Measurements from ENCODE around the gene FKBP11. TPM values are rescaled to one million over a fixed set of nuclear protein-coding genes. Genes with fewer than 3 reads are reported as not detected.
A peak's percentile ranks its signal among the peaks of the same experiment; 100 is the strongest.

Gene FKBP11
- total RNA-seq, 4 donors from 2014 or later: 6.1 to 13.6 (median 10.7) TPM

GRCh38 chr12:48958049-48958388 lies 32.7 kb upstream of the FKBP11 start:
- peaks cover 0 to 30% (median 15%) of the 10 kb centered on the region in 4 donors for H3K4me1 ChIP-seq
- H3K4me3 ChIP-seq: peak overlapping the region in 2 of 4 donors; percentile 82 to 93
- peak overlapping the region in 2 of 4 donors; percentile 86 to 88 for H3K27ac ChIP-seq
- H3K36me3 ChIP-seq: no peaks in the 10 kb centered on the region
- 28% methylated on average over 3 of the region's 3 CpGs for WGBS, 2 donors
- TF ChIP-seq EP300 (IDR thresholded peaks at IDR 0.05) (no peak), CTCF (IDR thresholded peaks at IDR 0.05) (no peak), POLR2A (IDR thresholded peaks at IDR 0.05) (no peak)
- DNase-seq (ENCODE audit: low spot score in 2 of 2): no peak
- no peaks in the 10 kb centered on the region for H3K9me3 ChIP-seq
- H3K27me3 ChIP-seq: no peaks in the 10 kb centered on the region

- TF ChIP-seq CTCF (IDR thresholded peaks at IDR 0.05) (peak in 1 of 5 experiments; percentile 19), POLR2A (IDR thresholded peaks at IDR 0.05) (peak in 1 of 2 donors; percentile 30), EP300 (IDR thresholded peaks at IDR 0.05) (peak in 1 of 2 donors; percentile 77)
- Histone ChIP-seq H3K36me3 (peaks cover 0 to 4% (median 0%) of the 10 kb centered on the region in 3 donors), H3K27me3 (no peaks in the 10 kb centered on the region), H3K4me3 (peak within 1 kb of the TSS; percentile 82 to 93 (median 90)), H3K4me1 (peaks cover 0 to 30% (median 15%) of the 10 kb centered on the region in 4 donors), H3K9me3 (no peaks in the 10 kb centered on the region), H3K27ac (peak within 1 kb of the TSS in 3 of 4 donors; percentile 83 to 88 (median 86))
- peak; percentile 82 to 87 for DNase-seq (ENCODE audit: low spot score in 2 of 2)
- WGBS, 2 donors: 0 to 1% methylated on average over 54 of the region's 58 CpGs
Observed at GRCh38 chr12:48957141-48958048, 32.1 kb upstream of the FKBP11 start, which contains the start of gene ARF3. Gene ARF3, minus strand, starts transcription at chr12:48957487. Its CDS starts 16,392 bp downstream, at chr12:48941095.

- Histone ChIP-seq H3K4me3 (peak overlapping the region; percentile 82 to 93 (median 90)), H3K27ac (peak overlapping the region in 3 of 4 donors; percentile 83 to 88 (median 86)), H3K9me3 (no peaks in the 10 kb centered on the region), H3K27me3 (no peaks in the 10 kb centered on the region), H3K4me1 (peaks cover 0 to 30% (median 15%) of the 10 kb centered on the region in 4 donors), H3K36me3 (peaks cover 0 to 4% (median 0%) of the 10 kb centered on the region in 3 donors)
- WGBS, 2 donors: 1% methylated on average over 27 to 29 of the region's 29 CpGs
- peak; percentile 57 to 81 for DNase-seq (ENCODE audit: low spot score in 2 of 2)
- TF ChIP-seq POLR2A (IDR thresholded peaks at IDR 0.05) (no peak), CTCF (IDR thresholded peaks at IDR 0.05) (no peak), EP300 (IDR thresholded peaks at IDR 0.05) (peak in 1 of 2 donors; percentile 55)
Observed at GRCh38 chr12:48956279-48957140, 31.2 kb upstream of the FKBP11 start.

- Histone ChIP-seq H3K27ac (no peak overlapping the region), H3K27me3 (no peaks in the 10 kb centered on the region), H3K4me3 (no peak overlapping the region), H3K36me3 (peaks cover 0 to 6% (median 0%) of the 10 kb centered on the region in 3 donors), H3K4me1 (peaks cover 0 to 30% (median 15%) of the 10 kb centered on the region in 4 donors), H3K9me3 (no peaks in the 10 kb centered on the region)
- no peak for TF ChIP-seq POLR2A (IDR thresholded peaks at IDR 0.05)
- no peak for TF ChIP-seq CTCF (IDR thresholded peaks at IDR 0.05)
- TF ChIP-seq EP300 (IDR thresholded peaks at IDR 0.05): no peak
- WGBS, 2 donors: 76 to 85% methylated on average over 3 of the region's 3 CpGs
- no peak for DNase-seq (ENCODE audit: low spot score in 2 of 2)
Observed at GRCh38 chr12:48954841-48955501, 29.7 kb upstream of the FKBP11 start.
